ENCODE results near the gene HNF4A. TPM values are rescaled to one million over a fixed set of nuclear protein-coding genes. Genes with fewer than 3 reads are reported as not detected.
"Not testable (repeated sequence)": the region's sequence is repeated elsewhere in the genome, so short reads cannot be mapped to it uniquely, and the experiment has no call there.

The HNF4A gene
- total and polyA plus RNA-seq, 2 of the 13 experiments (the other 11 are each of a cell fraction or from before 2014, with no cell fraction given), result 80.9 to 169 TPM

DNA sequence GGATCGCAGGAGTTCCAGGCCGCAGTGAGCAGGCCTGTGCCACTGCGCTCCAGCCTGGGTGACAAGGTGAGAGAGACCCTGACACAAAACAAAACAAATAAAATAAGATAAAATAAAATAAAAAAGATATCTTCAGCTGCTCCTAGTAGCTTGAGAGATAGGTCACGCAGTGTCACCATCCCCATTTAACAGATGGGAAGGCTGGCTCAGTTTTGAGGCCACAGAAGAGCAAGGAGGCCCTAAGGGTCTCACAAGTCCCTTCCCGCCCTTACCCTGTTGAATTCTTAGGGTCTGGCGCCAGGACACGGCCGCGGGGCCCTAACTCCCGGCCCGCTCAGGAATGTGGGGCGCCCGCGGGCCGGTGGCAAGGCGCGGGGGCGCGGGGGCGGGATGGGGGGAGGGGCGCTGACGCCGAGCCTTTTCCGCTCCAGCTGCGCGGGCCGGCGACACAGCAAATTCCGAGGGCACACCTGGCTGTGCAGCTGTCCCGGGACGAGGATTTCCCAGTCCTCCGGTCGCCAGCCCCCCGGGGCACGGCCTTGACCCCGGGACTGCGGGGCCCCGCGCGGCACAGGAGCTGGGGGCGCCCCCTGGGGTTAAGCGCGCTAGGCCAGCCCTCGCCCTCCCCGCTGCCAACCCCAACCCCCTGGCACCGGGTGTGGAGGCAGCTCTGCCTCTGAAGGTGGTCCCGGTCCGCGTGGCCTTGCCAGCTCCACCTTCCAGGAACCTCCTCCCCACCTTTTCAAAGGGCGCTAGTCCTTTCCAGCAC lies 28.9 kb upstream of the HNF4A start (continued):
- TF ChIP-seq, protein P1, sequence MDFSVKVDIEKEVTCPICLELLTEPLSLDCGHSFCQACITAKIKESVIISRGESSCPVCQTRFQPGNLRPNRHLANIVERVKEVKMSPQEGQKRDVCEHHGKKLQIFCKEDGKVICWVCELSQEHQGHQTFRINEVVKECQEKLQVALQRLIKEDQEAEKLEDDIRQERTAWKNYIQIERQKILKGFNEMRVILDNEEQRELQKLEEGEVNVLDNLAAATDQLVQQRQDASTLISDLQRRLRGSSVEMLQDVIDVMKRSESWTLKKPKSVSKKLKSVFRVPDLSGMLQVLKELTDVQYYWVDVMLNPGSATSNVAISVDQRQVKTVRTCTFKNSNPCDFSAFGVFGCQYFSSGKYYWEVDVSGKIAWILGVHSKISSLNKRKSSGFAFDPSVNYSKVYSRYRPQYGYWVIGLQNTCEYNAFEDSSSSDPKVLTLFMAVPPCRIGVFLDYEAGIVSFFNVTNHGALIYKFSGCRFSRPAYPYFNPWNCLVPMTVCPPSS (IDR thresholded peaks at IDR 0.05), result no peak
- TF ChIP-seq ZNF775 (CRISPR knock-in tag; IDR thresholded peaks at IDR 0.05; ENCODE audit: borderline replicate concordance), result no peak
- TF ChIP-seq REXO4 (CRISPR knock-in tag; IDR thresholded peaks at IDR 0.05; ENCODE audit: borderline replicate concordance), result no peak
- TF ChIP-seq GATAD2A (CRISPR knock-in tag; IDR thresholded peaks at IDR 0.05), result peak; percentile 5; the same call in 1 of the 2 replicates
- TF ChIP-seq ZNF496 (CRISPR knock-in tag; IDR thresholded peaks at IDR 0.05; ENCODE audit: insufficient replicate concordance), result no peak
- TF ChIP-seq ZNF446 (CRISPR knock-in tag; IDR thresholded peaks at IDR 0.05), result no peak
- no peak for TF ChIP-seq ERF (CRISPR knock-in tag; IDR thresholded peaks at IDR 0.05)
- no peak for TF ChIP-seq FOXO1 (CRISPR knock-in tag; IDR thresholded peaks at IDR 0.05)
- TF ChIP-seq POLR2G (IDR thresholded peaks at IDR 0.05; ENCODE audit: low read depth, low read length), result no peak
- TF ChIP-seq ZNF296 (CRISPR knock-in tag; conservative IDR thresholded peaks at IDR 0.05), result no peak

DNA sequence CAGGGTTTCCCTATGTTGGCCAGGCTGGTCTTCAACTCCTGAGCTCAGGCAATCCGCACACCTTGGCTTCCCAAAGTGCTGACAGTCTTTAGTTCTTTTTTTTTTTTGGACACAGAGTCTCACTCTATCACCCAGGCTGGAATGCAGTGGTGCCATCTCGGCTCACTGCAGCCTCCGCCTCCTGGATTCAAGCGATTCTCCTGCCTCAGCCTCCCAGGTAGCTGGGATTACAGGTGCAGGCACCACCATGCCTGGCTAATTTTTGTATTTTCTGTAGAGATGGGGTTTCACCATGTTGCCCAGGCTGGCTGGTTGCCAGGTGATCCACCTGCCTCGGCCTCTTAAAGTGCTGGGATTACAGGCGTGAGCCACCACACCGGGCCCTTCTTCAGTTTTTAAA lies 27.8 kb upstream of the HNF4A start:
- H3K4me3 ChIP-seq (replicated peaks in 1 of 3; ENCODE audit: insufficient read depth in 1 of 3, low read depth in 2 of 3, low read length in 3 of 3); BruUV-seq (replicated peaks); H3K9me3 ChIP-seq (ENCODE audit: low read length); H4K20me1 ChIP-seq (ENCODE audit: insufficient read depth, low read length); H3K79me2 ChIP-seq (ENCODE audit: insufficient read depth, low read length); intact Hi-C loops (cut with micrococcal nuclease; ENCODE audit: unreplicated experiment); H3K36me3 ChIP-seq (replicated peaks in 1 of 2; ENCODE audit: control insufficient read depth in 1 of 2, insufficient read depth in 2 of 2, low read length in 2 of 2); in situ Hi-C loops (cut with HindIII; ENCODE audit: extremely low pct_ligation_motif_present, low pct_unique_long_range_greater_than_20kb); H2AFZ ChIP-seq (ENCODE audit: low read length); H3K27ac ChIP-seq (ENCODE audit: extremely low read length, insufficient read depth, low read length); DNase-seq (ENCODE audit: low spot score); H3K9ac ChIP-seq (ENCODE audit: insufficient read depth, low read depth, low read length); ATAC-seq; FAIRE-seq; H3K27me3 ChIP-seq (ENCODE audit: control insufficient read depth in 1 of 2, insufficient read depth in 2 of 2, low read length in 2 of 2): not testable (repeated sequence)
- CTCF ChIA-PET (ENCODE audit: low intra/inter-chr PET ratio, low total read pairs), result interaction anchor here (1.7 kb wide), 1 partner anchor 111 kb away, joined by 3 read pairs; no protein-coding TSS in a partner anchor
- H3K4me2 ChIP-seq (ENCODE audit: low read depth, low read length), result peak overlapping the region; percentile 86; the same call in 1 of the 2 replicates
- POLR2A ChIA-PET, result interaction anchor here (1.7 to 1.8 kb wide), 2 partner anchors 24 to 25 kb away, joined by 4 to 6 read pairs; no protein-coding TSS in a partner anchor
- H3K4me1 ChIP-seq (ENCODE audit: insufficient read depth, low read length), result peaks cover 39% of the 10 kb centered on the region
- TF ChIP-seq TAF1 (CRISPR knock-in tag; IDR thresholded peaks at IDR 0.05) (0 out of 2 replicates have a peak, but pooled peaks have one; percentile 10), ZNF460 (CRISPR knock-in tag; IDR thresholded peaks at IDR 0.05; ENCODE audit: borderline replicate concordance) (peak; percentile 3; the same call in 1 of the 2 replicates), TEAD3 (CRISPR knock-in tag; optimal IDR thresholded peaks at IDR 0.05; ENCODE audit: borderline replicate concordance) (peak; percentile 11)
- TF ChIP-seq, protein P2, sequence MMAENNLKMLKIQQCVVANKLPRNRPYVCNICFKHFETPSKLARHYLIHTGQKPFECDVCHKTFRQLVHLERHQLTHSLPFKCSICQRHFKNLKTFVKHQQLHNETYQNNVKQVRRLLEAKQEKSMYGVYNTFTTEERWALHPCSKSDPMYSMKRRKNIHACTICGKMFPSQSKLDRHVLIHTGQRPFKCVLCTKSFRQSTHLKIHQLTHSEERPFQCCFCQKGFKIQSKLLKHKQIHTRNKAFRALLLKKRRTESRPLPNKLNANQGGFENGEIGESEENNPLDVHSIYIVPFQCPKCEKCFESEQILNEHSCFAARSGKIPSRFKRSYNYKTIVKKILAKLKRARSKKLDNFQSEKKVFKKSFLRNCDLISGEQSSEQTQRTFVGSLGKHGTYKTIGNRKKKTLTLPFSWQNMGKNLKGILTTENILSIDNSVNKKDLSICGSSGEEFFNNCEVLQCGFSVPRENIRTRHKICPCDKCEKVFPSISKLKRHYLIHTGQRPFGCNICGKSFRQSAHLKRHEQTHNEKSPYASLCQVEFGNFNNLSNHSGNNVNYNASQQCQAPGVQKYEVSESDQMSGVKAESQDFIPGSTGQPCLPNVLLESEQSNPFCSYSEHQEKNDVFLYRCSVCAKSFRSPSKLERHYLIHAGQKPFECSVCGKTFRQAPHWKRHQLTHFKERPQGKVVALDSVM (CRISPR knock-in tag; IDR thresholded peaks at IDR 0.05), result peak; percentile 83
- 43% methylated on average over 7 of the region's 7 CpGs for WGBS (ENCODE audit: low lambda C conversion rate)
